Panc1 (cell line): ENCODE results near the gene MORC3. TPM values are rescaled to one million over a fixed set of nuclear protein-coding genes. Genes with fewer than 3 reads are reported as not detected.

Source experiments
- ATAC-seq: fragments of 200-7000 bp; cut with Tn5 transposase; 2 replicates; pipeline ENCODE4 v1.9.1; 2020; ENCODE audit warnings: mild to moderate bottlenecking, moderate library complexity
- BruUV-seq: library from RNA; stranded (reverse); fragments of 400-500 nt; replicated peaks from 2 replicates; lab custom pipeline; 2021; lab: Mats Ljungman, UMichigan
- CTCF ChIA-PET: fragments of 300-600 bp; sonication (Branson Sonifier 250); formaldehyde crosslinking; loops from one replicate; lab custom pipeline; 2022; ENCODE audit warnings: antibody characterized with exemption; lab: Charles Lee
- POLR2A ChIA-PET: fragments of 300-600 bp; sonication (Branson Sonifier 250); formaldehyde crosslinking; loops from one replicate; lab custom pipeline; 2022; ENCODE audit warnings: antibody characterized with exemption; lab: Charles Lee
- DNase-seq: peaks from one replicate; pipeline ENCODE4 v3.0.0-alpha.2; 2010; ENCODE audit warnings: low read depth, low spot score
- H3K27ac ChIP-seq: 2 replicates; pipeline ENCODE4 v1.5.1; 2011; ENCODE audit warnings: mild to moderate bottlenecking, low read length, inconsistent platforms
- H3K27me3 ChIP-seq: fragments of 200-500 bp; sonication (Bioruptor generic); 2 replicates; pipeline ENCODE4 v1.6.0; 2014; ENCODE audit warnings: low read length, inconsistent platforms; ENCODE audit not compliant: control insufficient read depth, insufficient read depth
- H3K36me3 ChIP-seq: fragments of 200-500 bp; sonication (Bioruptor generic); 2 replicates; pipeline ENCODE4 v1.5.1; 2014; ENCODE audit warnings: inconsistent platforms, mild to moderate bottlenecking, low read length, moderate library complexity; ENCODE audit not compliant: control insufficient read depth, insufficient read depth
- H3K4me1 ChIP-seq: 2 replicates; pipeline ENCODE4 v1.5.1; 2011; ENCODE audit warnings: inconsistent platforms, mild to moderate bottlenecking, low read length, moderate library complexity; ENCODE audit not compliant: control insufficient read depth, insufficient read depth
- H3K4me3 ChIP-seq, 2 experiments: 2 replicates each; pipeline ENCODE4 v1.5.1; 2011 to 2012; ENCODE audit warnings: low read depth in 2 of 2, low read length in 2 of 2, mild to moderate bottlenecking in 2 of 2, inconsistent platforms in 1 of 2, moderate library complexity in 1 of 2
- H3K9me3 ChIP-seq: fragments of 200-500 bp; sonication (Bioruptor generic); 2 replicates; pipeline ENCODE4 v1.5.1; 2014; ENCODE audit warnings: low read depth, mild to moderate bottlenecking, inconsistent platforms, low read length, moderate library complexity; ENCODE audit not compliant: control insufficient read depth, insufficient read depth
- CTCF ChIP-seq: fragments of 450-650 bp; IDR thresholded peaks from 2 replicates; pipeline ENCODE4 v1.5.1; 2017; ENCODE audit warnings: mild to moderate bottlenecking
- POLR2AphosphoS5 ChIP-seq: IDR thresholded peaks from 2 replicates; pipeline ENCODE4 v1.6.1; 2012; ENCODE audit warnings: mild to moderate bottlenecking, low read depth, low read length, moderate library complexity
- REST ChIP-seq, 2 experiments: IDR thresholded peaks; 2 replicates each; pipeline ENCODE4 v1.6.1; 2011 to 2012; ENCODE audit warnings: low read depth in 2 of 2, control low read depth in 1 of 2, low read length in 1 of 2, mild to moderate bottlenecking in 1 of 2, moderate library complexity in 1 of 2; ENCODE audit not compliant: insufficient read depth in 1 of 2
- SIN3A ChIP-seq: IDR thresholded peaks from 2 replicates; pipeline ENCODE4 v1.6.1; 2012; ENCODE audit warnings: low read depth, mild to moderate bottlenecking, low read length, moderate library complexity, borderline replicate concordance; ENCODE audit not compliant: insufficient read depth
- TCF7L2 ChIP-seq: IDR thresholded peaks from 2 replicates; pipeline ENCODE4 v1.6.1; 2011; ENCODE audit warnings: mild to moderate bottlenecking, low read depth, low read length, inconsistent platforms
- in situ Hi-C: cut with HindIII; loops from 2 replicates; pipeline ENCODE4 v1.10.0; 2016; ENCODE audit warnings: low sequenced_read_pairs, low pct_unique_long_range_greater_than_20kb
- intact Hi-C: fragments of 100-400 bp; cut with micrococcal nuclease; formaldehyde crosslinking; loops from one replicate; pipeline ENCODE4 v1.10.0; 2022; ENCODE audit not compliant: unreplicated experiment
- total RNA-seq: library from RNA; stranded (reverse); gene quantifications from one replicate; pipeline ENCODE4 v1.2.1, GENCODE V29; 2021; ENCODE audit not compliant: unreplicated experiment

MORC3 gene
- total RNA-seq, 1 experiment from 2014 or later, result 16.8 TPM

DNA sequence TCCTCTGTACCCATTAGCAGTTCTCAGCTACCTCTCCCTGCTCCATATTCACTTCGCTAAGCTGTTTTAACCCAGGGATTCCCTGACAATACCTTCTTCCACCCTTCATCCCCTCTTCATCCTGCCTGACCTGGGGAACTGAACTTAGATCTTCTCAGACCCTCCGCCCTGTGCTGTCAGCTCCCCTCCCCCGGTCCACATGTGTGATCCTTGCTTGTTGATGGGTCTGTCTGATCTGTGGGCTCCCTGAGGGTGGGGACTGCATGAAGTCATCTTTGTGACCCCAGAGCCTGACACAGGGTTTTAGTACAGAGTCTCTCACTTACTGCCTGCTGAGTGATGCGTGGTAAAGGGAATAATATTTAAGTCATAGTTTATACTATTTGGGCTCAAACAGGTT lies 77.0 kb downstream of the MORC3 start:
- no peaks in the 10 kb centered on the region for H3K27me3 ChIP-seq
- H3K27ac ChIP-seq, result no peak overlapping the region
- in situ Hi-C loops, result no loop called here
- H3K36me3 ChIP-seq, result no peaks in the 10 kb centered on the region
- no peak for ATAC-seq
- no peaks in the 10 kb centered on the region for H3K9me3 ChIP-seq
- H3K4me1 ChIP-seq, result no peaks in the 10 kb centered on the region
- no peak overlapping the region for H3K4me3 ChIP-seq
- no peak for DNase-seq
- POLR2A ChIA-PET, result no interaction called here
- TF ChIP-seq TCF7L2, result no peak
- no peak for TF ChIP-seq CTCF
- TF ChIP-seq REST (IDR thresholded peaks at IDR 0.05; ENCODE audit: insufficient read depth in 1 of 2, low read depth in 2 of 2, low read length in 1 of 2), result no peak
- no peak for TF ChIP-seq POLR2AphosphoS5
- TF ChIP-seq SIN3A, result no peak
- CTCF ChIA-PET, result no interaction called here
- no TSS peak for BruUV-seq
- intact Hi-C loops, result no loop called here

DNA sequence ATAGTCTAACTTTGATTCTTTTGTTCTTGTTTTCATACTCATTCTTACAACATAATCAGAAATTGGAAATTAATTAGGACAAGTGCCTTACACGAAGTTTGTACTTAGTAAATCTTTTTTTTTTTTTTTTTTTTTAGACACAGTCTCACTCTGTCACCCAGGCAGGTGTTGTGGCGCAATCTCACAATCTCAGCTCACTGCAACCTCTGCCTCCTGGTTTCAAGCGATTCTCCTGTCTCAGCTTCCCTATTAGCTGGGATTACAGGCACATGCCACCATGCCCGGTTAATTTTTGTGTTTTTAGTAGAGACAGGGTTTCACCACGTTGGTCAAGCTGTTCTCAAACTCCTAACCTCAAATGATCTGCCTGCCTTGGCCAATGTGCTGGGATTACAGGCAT lies 77.6 kb downstream of the MORC3 start:
- POLR2A ChIA-PET, result no interaction called here

More for the DNA sequence above, 77.6 kb downstream of the MORC3 start:
- TF ChIP-seq TCF7L2 (no peak), POLR2AphosphoS5 (no peak), SIN3A (no peak), CTCF (no peak), REST (IDR thresholded peaks at IDR 0.05; ENCODE audit: insufficient read depth in 1 of 2, low read depth in 2 of 2, low read length in 1 of 2) (no peak)
- no peak for DNase-seq
- Histone ChIP-seq H3K27me3 (no peaks in the 10 kb centered on the region), H3K27ac (no peak overlapping the region), H3K36me3 (no peaks in the 10 kb centered on the region; the same call in 1 of the 2 replicates), H3K4me1 (no peaks in the 10 kb centered on the region), H3K9me3 (no peaks in the 10 kb centered on the region), H3K4me3 (no peak overlapping the region)
- CTCF ChIA-PET, result no interaction called here
- ATAC-seq, result no peak
- intact Hi-C loops, result no loop called here
- in situ Hi-C loops, result no loop called here
- no TSS peak for BruUV-seq
